ENCODE measurements around the gene GRM4. TPM values are rescaled to one million over a fixed set of nuclear protein-coding genes. Genes with fewer than 3 reads are reported as not detected.

The GRM4 gene
- total and polyA plus RNA-seq, 2 donors from 2014 or later: not detected

GRCh38 chr6:34157851-34158250 is 12.0 kb upstream of the GRM4 start:
- Histone ChIP-seq H3K9ac (ENCODE audit: low read length in 3 of 3) (no peak overlapping the region), H3K27me3 (ENCODE audit: control insufficient read depth, insufficient read depth, low read length) (peaks cover 5% of the 10 kb centered on the region), H3K4me3 (ENCODE audit: low read length in 3 of 3) (no peak overlapping the region), H3K4me1 (ENCODE audit: control insufficient read depth in 2 of 3, insufficient read depth in 2 of 3, low read depth in 1 of 3, low read length in 3 of 3) (peaks cover 0 to 3% (median 0%) of the 10 kb centered on the region in 3 donors), H3K27ac (ENCODE audit: low read depth in 2 of 2, low read length in 2 of 2) (no peak overlapping the region), H3K36me3 (ENCODE audit: control insufficient read depth in 2 of 3, insufficient read depth in 3 of 3, low read length in 3 of 3) (no peaks in the 10 kb centered on the region), H3K9me3 (ENCODE audit: control insufficient read depth in 2 of 3, insufficient read depth in 1 of 3, low read length in 3 of 3) (no peaks in the 10 kb centered on the region)
- FAIRE-seq (no peak), DNase-seq (peak in 2 of 5 donors; percentile 13 to 14)
- intact Hi-C loops (cut with DNase I): loop anchor here (10.0 kb wide), 1 partner anchor 393 kb away; no protein-coding TSS in a partner anchor
- TF ChIP-seq, protein P1, sequence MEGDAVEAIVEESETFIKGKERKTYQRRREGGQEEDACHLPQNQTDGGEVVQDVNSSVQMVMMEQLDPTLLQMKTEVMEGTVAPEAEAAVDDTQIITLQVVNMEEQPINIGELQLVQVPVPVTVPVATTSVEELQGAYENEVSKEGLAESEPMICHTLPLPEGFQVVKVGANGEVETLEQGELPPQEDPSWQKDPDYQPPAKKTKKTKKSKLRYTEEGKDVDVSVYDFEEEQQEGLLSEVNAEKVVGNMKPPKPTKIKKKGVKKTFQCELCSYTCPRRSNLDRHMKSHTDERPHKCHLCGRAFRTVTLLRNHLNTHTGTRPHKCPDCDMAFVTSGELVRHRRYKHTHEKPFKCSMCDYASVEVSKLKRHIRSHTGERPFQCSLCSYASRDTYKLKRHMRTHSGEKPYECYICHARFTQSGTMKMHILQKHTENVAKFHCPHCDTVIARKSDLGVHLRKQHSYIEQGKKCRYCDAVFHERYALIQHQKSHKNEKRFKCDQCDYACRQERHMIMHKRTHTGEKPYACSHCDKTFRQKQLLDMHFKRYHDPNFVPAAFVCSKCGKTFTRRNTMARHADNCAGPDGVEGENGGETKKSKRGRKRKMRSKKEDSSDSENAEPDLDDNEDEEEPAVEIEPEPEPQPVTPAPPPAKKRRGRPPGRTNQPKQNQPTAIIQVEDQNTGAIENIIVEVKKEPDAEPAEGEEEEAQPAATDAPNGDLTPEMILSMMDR (IDR thresholded peaks at IDR 0.05; ENCODE audit: borderline replicate concordance, extremely low read depth, insufficient read depth): no peak

DNA sequence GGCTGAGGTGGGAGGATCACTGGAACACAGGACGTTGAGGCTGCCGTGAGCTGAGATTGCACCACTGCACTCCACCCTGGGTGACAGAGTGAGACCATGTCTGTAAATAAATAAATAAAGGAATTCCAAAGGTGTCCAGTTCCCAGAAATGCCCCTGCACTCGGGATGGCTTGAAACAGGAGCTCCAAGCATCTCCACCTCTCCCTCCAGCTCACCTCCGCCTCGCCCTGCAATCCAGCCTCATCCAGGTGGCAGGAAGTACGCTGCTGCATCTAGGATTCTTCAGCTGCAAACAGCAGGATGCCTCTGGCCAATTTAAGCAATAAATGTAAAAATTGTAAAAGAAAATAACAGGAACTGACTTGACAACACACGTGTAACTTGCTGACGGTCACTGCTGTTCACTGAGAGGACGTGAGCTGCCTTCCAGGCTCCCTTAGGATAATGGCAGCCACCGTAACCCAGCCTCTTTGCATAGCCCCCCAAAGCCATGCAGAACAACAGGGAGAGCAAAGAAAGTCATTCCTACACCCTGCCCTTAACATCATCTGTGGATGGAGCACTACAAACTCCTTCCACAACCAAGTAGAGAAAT is 11.4 kb upstream of the GRM4 start:
- DNase-seq (peak in 2 of 5 donors; percentile 22 to 39), FAIRE-seq (no peak)
- H3K4me1 ChIP-seq (ENCODE audit: control insufficient read depth in 2 of 3, insufficient read depth in 2 of 3, low read depth in 1 of 3, low read length in 3 of 3): peaks cover 0 to 3% (median 0%) of the 10 kb centered on the region in 3 donors
- TF ChIP-seq, protein P1 (IDR thresholded peaks at IDR 0.05; ENCODE audit: borderline replicate concordance, extremely low read depth, insufficient read depth): no peak
- intact Hi-C loops (cut with DNase I): loop anchor here (10.0 kb wide), 1 partner anchor 393 kb away; no protein-coding TSS in a partner anchor
- peaks cover 6% of the 10 kb centered on the region for H3K27me3 ChIP-seq (ENCODE audit: control insufficient read depth, insufficient read depth, low read length)
- no peak overlapping the region for H3K4me3 ChIP-seq (ENCODE audit: low read length in 3 of 3)
- no peak overlapping the region for H3K27ac ChIP-seq (ENCODE audit: low read depth in 2 of 2, low read length in 2 of 2)
- H3K36me3 ChIP-seq (ENCODE audit: control insufficient read depth in 2 of 3, insufficient read depth in 3 of 3, low read length in 3 of 3): no peaks in the 10 kb centered on the region
- H3K9me3 ChIP-seq (ENCODE audit: control insufficient read depth in 2 of 3, insufficient read depth in 1 of 3, low read length in 3 of 3): no peaks in the 10 kb centered on the region
- H3K9ac ChIP-seq (ENCODE audit: low read length in 3 of 3): no peak overlapping the region

DNA sequence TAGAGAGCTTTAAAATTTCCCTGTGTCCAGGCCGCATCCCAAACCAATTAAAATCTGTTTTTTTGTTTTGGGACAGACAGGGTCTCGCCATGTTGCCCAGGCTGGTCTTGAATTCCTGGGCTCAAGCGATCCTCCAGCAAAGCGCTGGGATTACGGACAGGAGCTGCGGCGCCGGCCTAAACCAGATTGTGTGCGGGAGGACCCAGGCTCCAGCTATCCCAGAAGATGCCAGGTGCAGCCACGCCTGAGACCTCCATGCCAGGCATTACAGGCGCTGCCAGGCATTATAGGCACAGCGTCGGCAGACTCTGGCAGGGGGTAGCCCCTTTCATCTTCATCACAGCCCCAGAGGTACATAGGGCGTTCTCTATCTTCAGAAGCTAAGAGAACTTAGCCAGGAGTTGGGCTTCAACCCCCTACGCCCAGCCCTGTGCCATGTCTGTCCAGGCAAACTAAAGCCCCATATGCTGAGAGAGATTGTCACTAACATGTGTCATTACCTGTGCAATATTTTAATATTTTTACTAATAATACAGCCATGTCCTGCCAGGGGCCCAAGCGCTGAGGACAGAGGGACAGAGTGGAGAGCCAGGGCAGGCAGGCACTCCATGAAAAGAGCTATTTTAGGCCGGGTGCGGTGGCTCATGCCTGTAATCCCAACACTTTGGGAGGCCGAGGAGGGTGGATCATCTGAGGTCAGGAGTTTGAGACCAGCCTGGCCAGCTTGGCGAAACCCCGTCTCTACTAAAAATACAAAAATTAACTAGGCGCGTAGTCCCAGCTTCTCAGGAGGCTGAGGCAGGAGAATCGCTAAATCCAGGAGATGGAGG is 9.8 kb upstream of the GRM4 start:
- Histone ChIP-seq H3K4me3 (ENCODE audit: low read length in 3 of 3) (no peak overlapping the region), H3K27me3 (ENCODE audit: control insufficient read depth, insufficient read depth, low read length) (peaks cover 8% of the 10 kb centered on the region), H3K4me1 (ENCODE audit: control insufficient read depth in 2 of 3, insufficient read depth in 2 of 3, low read depth in 1 of 3, low read length in 3 of 3) (peaks cover 0 to 3% (median 0%) of the 10 kb centered on the region in 3 donors), H3K9ac (ENCODE audit: low read length in 3 of 3) (no peak overlapping the region), H3K27ac (ENCODE audit: low read depth in 2 of 2, low read length in 2 of 2) (no peak overlapping the region), H3K36me3 (ENCODE audit: control insufficient read depth in 2 of 3, insufficient read depth in 3 of 3, low read length in 3 of 3) (no peaks in the 10 kb centered on the region), H3K9me3 (ENCODE audit: control insufficient read depth in 2 of 3, insufficient read depth in 1 of 3, low read length in 3 of 3) (no peaks in the 10 kb centered on the region)
- intact Hi-C loops (cut with DNase I): loop anchor here (10.0 kb wide), 1 partner anchor 391 kb away; no protein-coding TSS in a partner anchor
- DNase-seq (peak in 2 of 5 donors; percentile 22 to 59), FAIRE-seq (no peak)
- TF ChIP-seq, protein P1 (IDR thresholded peaks at IDR 0.05; ENCODE audit: borderline replicate concordance, extremely low read depth, insufficient read depth): no peak
